Stimulated activated CD4-positive, alpha-beta T cell treated with anti-CD3 and anti-CD28 coated beads, Interleukin-4, amount 100 ng/mL, for 48 hours (primary cell): ENCODE data around the gene NR3C2.

Experiments
- DNase-seq, 2 donors: peaks; one replicate each; pipeline ENCODE4 v3.0.0-alpha.2; 2020; ENCODE audit warnings: low read depth in 2 of 2

Gene NR3C2

GRCh38 chr4:148056879-148057278 lies 385.3 kb downstream of the NR3C2 start:
- DNase-seq: peak; percentile 33 to 54

GRCh38 chr4:148055844-148056243 lies 386.4 kb downstream of the NR3C2 start:
- DNase-seq: no peak

DNA sequence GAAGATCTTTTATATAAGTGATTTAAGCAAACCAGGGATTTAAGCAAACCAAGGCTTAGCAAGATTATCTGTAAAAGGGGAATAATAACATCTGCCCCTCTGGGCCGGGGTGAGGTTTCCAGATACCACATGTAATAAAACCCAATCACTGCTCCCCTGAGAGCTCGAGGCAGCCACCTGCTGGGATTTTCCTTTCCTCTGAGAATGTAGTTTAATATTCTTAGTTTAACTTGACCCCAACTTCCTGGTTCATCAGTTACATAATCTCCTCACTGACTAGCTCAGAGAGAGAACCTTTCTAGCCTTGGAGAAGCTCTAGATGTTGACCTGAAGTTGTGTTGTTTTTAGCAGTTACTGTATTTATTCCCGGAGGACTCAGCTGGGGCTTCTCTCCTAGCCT lies 387.9 kb downstream of the NR3C2 start:
- no peak for DNase-seq

DNA sequence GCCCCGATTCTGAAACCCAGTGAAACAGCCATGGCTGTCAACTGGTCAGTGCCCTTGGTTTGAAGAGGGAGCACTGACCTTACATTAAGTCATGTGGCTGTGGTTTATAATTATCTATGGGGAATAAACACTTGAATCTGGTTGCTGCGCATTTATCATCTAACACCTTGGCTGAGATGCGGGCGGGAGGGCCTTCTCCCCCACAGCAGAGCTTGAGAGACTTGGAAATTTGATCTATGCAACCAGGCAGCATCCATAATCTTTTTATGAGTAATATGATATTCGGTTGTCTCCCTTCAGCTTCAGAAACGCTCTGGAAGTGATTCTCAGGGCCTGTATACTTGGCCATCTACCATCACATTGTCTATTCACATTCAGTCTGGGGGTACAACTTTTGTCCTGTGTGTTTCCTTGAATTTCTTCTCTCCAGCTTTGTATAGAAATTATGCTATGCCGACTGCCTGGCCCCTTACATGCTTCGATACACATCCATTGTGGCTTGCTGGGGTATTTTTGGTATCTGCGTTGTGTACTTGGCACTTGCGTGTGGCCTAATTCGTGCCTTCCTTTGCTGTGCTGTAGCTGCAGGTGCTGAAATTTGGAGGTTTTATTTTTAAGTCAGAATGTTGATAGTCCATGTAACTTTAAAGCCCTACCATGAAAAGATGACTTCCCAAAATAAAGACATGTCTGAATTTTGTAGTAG lies 388.8 kb downstream of the NR3C2 start:
- no peak for DNase-seq

DNA sequence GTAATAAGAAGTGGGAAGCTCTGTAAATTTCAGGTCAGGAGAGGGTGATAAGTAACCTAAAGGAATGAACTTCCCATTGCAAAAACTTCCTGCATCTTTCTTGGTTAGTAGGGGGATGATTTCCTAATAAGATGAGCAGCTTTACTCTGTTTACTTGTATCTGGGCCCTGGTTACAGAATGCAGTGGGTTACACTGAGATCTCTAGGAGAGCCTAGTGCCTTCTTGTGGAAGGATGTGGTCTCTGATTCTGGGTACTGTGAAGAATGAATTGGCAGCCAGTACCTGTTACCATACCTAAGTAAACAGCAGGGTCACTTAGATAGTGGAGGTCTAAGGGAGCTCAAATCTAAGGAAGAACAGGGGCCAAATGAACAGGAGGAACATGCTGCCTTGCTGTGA lies 389.8 kb downstream of the NR3C2 start:
- no peak for DNase-seq

DNA sequence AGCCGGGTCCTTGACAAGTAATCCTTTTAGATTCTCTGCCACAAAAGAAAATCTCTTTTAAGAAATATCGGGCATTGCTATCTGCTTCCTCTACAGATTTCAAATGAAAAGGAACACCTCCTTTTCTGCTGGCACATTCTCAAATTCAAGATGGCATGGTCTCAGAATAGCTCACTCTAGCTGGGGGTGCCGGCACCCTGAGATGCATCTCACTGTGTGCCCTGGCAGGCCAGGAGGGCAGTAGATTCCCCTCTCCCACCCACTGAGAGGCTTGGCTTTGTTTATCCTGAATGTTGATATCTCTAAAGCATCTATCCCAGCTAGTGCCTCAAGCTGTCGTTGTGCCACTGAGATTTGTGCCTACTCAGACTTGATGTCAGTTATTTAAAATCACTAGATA lies 390.8 kb downstream of the NR3C2 start:
- no peak for DNase-seq

GRCh38 chr4:148048598-148048997 lies 393.6 kb downstream of the NR3C2 start:
- no peak for DNase-seq

DNA sequence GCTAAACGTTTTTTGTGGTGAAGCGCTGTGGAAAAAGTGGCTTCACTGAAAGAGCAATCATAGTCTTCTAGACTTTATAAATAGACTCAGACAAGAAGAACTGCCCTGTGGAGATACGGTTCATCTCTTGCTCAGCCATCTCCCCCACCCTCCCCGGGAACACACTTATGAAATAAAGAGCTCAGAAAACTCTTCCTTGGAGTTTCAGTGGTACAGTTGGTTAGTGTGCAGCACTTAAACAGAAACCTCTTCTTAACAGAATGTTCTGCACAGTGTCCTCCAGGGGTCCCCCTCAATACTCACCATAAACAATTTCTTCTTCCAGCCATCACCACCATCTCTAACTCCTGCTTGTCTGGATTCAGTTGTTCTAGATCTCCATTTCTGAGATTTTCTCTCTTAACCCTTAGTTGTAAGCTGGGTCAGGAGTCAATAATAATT lies 397.3 kb downstream of the NR3C2 start:
- no peak for DNase-seq

- no peak for DNase-seq
These were observed 397.9 kb downstream of the NR3C2 start for GRCh38 chr4:148044089-148044911.

DNA sequence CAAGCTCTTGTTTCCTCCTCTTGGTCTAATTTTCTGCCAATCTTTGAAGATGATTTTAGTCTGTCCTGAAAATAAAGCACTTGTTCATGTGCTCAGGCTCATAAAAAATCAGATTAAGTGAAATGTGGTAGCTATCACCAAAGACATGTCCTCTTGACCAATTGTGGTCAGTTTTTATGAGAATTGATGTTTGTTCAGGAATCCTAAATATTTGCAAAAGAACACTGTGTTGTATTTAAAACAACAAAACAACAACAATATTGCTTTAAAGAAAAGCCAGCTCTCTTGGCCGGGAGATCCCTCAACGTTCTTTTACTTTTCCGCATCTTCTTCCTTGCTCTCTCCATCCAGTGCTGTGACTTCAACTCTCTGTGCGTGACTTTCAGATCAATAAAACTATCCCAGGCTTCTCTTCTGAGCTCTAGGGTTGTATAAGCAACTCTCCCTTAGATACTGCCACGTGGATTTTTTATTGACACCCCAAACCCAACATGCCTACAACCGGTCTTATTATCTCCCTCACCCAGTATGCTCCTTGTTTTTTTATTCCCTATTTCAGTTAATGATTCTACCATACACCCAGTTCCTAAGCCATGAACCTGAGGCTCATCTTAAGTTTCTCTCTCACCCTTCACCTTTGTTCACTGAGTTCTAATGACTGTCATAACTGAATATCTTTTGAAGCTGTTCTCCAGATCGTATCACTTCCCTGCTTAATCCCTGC lies 400.4 kb downstream of the NR3C2 start:
- no peak for DNase-seq

GRCh38 chr4:148034813-148035212 lies 407.4 kb downstream of the NR3C2 start:
- DNase-seq: no peak

- no peak for DNase-seq
These were observed 411.9 kb downstream of the NR3C2 start for GRCh38 chr4:148030193-148030873.

DNA sequence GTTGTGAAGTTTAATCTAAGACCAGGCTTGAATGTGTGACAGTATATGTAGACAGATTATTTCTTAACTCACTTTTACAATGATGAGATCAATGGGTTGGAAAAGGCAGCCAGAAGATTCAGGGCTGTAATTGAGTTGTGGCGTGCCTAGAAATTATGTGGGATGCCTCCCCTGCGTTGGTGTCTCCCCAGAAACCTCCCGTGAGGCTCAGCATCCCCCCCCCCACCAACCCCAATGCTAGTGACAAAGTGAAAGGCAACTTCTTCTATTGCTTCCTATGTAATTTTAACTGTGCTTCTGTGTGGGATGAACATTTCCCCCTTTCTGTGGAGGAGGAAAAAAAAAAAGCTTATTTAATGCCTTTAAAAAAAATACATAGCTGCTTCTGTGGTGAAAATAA lies 412.4 kb downstream of the NR3C2 start:
- DNase-seq: no peak
